ENCODE measurements around the gene AHCYL1.

GRCh38 chr1:109980324-109981003 is 4.1 kb upstream of the AHCYL1 start:
- TF ChIP-seq POLR2AphosphoS5 (IDR thresholded peaks at IDR 0.05): no peak
- TF ChIP-seq, protein P1, sequence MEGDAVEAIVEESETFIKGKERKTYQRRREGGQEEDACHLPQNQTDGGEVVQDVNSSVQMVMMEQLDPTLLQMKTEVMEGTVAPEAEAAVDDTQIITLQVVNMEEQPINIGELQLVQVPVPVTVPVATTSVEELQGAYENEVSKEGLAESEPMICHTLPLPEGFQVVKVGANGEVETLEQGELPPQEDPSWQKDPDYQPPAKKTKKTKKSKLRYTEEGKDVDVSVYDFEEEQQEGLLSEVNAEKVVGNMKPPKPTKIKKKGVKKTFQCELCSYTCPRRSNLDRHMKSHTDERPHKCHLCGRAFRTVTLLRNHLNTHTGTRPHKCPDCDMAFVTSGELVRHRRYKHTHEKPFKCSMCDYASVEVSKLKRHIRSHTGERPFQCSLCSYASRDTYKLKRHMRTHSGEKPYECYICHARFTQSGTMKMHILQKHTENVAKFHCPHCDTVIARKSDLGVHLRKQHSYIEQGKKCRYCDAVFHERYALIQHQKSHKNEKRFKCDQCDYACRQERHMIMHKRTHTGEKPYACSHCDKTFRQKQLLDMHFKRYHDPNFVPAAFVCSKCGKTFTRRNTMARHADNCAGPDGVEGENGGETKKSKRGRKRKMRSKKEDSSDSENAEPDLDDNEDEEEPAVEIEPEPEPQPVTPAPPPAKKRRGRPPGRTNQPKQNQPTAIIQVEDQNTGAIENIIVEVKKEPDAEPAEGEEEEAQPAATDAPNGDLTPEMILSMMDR (IDR thresholded peaks at IDR 0.05): peak in 3 of 4 experiments; percentile 56 to 75 (median 70)
- no peak for TF ChIP-seq POLR2A (IDR thresholded peaks at IDR 0.05)
